HepG2 (cell line): Measurements from ENCODE around the gene PRR15L.

Experiments used
- FOXJ3 ChIP-seq: sonication (generic); formaldehyde crosslinking; IDR thresholded peaks from 2 replicates; pipeline ENCODE4 v1.4.0; 2020; ENCODE audit warnings: missing genetic modification reagents, mild to moderate bottlenecking, borderline replicate concordance
- ZBTB7A ChIP-seq: sonication (generic); formaldehyde crosslinking; IDR thresholded peaks from 2 replicates; pipeline ENCODE4 v1.8.0; 2022; ENCODE audit warnings: mild to moderate bottlenecking, missing genetic modification reagents
- ZNF317 ChIP-seq: sonication (generic); formaldehyde crosslinking; IDR thresholded peaks from 2 replicates; pipeline ENCODE4 v1.5.0; 2020; ENCODE audit warnings: mild to moderate bottlenecking, missing genetic modification reagents

DNA sequence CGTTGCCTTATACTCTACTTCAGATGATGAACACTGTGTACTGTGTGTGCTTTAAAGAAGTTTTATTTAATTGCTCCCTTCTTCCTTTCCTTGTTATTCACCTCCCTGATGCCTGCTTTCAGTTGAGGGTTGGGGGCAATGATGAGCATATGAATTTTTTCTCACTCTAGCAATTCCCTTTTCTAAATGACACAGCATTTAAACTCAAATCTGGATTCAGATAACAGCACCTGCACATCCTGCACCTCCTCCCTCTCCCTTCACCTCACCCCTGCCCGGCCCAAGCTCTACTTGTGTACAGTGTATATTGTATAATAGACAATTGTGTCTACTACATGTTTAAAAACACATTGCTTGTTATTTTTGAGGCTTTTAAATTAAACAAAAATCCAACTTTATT is 29.3 kb downstream of the PRR15L start:
- TF ChIP-seq ZBTB7A, result no peak
- TF ChIP-seq FOXJ3 (CRISPR knock-in tag), result no peak
- no peak for TF ChIP-seq ZNF317 (CRISPR knock-in tag)
